HG03159 (cell line): ENCODE results near the gene HSH2D.
"Not testable (repeated sequence)": the region's sequence is repeated elsewhere in the genome, so short reads cannot be mapped to it uniquely, and the experiment has no call there.

Experiments
- ATAC-seq: cut with Tn5 transposase; IDR thresholded peaks from one replicate; pipeline ENCODE4 v1.9.1; 2021; ENCODE audit warnings: mild to moderate bottlenecking, moderate library complexity; ENCODE audit not compliant: unreplicated experiment

The HSH2D gene, protein sequence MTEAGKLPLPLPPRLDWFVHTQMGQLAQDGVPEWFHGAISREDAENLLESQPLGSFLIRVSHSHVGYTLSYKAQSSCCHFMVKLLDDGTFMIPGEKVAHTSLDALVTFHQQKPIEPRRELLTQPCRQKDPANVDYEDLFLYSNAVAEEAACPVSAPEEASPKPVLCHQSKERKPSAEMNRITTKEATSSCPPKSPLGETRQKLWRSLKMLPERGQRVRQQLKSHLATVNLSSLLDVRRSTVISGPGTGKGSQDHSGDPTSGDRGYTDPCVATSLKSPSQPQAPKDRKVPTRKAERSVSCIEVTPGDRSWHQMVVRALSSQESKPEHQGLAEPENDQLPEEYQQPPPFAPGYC

DNA sequence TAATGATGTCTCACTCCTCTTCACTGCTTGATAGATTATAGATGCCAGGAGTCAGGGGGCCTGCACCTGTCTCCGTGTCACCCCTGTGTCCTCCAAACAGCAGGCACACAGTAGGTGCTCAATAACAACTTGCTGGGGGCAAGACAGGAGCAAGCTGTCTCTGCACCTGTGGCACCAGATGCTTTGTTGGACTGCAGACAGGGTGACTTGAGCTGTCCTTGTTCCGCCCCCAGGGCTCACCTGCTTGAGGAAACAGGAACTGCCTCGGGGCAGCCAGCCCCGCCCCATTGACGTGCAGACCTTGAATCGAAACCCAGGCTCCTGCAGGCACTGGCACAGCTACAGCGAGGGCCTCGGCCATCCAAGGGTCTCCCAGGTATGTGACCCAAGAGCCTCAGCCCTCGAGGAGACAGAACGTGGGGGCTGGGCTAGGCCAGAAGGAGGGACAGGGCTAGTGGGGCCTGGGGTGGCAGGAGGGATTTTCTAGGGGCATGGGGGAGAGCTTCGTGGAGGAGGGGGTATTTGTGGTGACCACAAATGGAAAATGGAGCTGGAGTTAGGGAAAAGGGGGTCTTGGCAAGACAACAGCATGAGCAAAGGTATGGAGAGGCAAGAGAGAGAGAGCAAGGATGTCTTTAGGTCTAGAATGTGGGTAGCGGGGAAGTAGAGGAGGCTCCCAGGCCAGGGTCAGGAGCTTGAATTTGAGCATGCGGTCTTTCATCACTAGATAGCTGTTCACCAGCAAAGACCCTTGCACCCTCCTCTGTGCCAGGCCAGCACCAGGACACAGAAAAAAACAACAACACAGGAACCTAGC, at the start of gene HSH2D:
TSS of gene HSH2D (plus strand) at position 287 of the 817 bp plus-strand sequence. CDS start 5,066 bp downstream, outside the sequence.
- ATAC-seq = peak; percentile 65

- no peak for ATAC-seq
These were observed 49.0 kb upstream of the HSH2D start for GRCh38 chr19:16094360-16095070.

DNA sequence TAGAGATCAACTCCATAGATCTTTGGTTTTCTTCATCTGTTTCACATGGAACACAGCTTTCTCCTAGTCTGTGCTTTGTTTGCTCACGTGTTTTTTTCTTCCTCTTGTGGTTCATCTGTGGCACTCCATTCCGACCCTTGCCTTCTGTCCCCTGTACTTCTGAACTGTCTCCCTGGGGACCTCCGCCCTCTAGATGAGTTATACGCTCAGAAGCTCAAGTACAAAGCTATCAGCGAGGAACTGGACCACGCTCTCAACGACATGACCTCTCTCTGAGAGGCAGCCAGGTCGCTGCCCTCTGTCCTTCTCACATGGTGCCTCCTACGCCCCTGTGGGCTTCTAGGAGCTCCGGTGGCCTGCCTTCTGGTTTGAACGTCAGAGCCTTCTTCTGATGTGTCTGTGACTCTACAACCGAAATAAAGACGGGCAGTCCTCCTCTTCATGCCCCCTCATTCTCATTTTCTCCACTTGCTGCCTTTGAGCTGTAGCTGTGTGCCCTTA, 48.4 kb upstream of the HSH2D start:
- ATAC-seq = no peak

GRCh38 chr19:16096280-16096855, 47.1 kb upstream of the HSH2D start:
- no peak for ATAC-seq

DNA sequence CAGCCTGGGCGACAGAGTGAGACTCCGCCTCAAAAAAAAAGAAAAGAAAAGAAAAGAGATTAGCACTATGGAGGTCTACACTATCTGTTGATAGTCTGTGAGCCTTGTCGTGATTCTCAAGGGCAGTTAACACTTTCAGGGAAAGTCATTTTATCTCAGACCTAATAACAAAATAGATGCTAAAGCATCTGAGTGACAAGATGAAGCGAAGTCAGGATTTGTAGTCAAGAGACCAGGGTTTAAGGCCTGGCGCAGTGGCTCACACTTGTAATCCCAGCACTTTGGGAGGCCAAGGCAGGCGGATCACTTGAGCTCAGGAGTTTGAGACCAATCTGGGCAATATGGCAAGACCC, 45.1 kb upstream of the HSH2D start:
- no peak for ATAC-seq

- no peak for ATAC-seq
These were observed 44.7 kb upstream of the HSH2D start for GRCh38 chr19:16098821-16099220.

DNA sequence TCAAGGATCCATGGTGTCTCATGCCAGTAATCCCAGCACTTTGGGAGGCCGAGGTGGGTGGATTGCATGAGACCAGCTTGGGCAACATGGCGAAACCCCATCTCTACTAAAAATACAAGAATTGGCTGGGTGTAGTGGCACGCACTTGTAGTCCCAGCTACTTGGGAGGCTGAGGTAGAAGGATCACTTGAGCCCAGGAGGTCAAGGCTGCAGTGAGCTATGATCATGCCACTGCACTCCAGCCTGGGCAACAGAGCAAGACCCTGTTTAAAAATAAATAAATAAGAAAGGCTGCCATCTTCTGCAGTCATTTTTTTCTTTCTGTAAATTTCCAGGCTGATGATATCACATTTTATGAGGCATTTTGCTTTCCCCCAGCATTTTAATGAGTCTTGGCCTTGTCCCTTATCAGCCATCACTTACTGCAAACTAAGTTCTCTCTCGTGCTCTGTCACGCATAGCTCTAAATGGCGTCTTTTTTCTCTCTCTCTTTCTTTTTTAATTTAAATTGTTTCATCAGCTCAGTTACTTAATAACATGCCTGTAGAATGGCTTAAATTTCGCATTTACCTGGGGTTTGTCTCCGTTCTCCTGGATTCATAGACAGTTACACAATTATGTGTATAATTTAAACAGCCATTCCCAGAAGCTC, 44.0 kb upstream of the HSH2D start:
- ATAC-seq = not testable (repeated sequence)

GRCh38 chr19:16100524-16100923, 43.0 kb upstream of the HSH2D start:
- no peak for ATAC-seq

GRCh38 chr19:16104722-16105121, 38.8 kb upstream of the HSH2D start:
- ATAC-seq = no peak

DNA sequence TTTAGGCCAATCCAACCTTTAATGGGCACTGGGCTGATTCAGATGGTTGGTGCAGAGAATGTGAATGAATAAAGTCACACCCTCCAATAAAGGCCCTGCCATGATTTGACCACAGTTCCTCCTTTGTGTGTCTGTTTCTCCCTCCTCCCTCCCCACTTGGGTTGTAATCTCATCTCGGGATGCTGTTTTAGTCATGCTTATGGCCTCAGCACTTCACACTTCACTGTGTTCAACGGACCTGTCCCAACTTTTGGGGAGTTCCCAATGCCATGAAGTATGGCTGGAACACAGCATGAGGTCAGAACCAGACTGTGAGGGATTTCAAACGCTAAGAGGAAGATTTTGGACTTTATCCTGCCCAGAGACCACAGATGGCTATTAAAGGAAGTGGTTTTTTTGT, 37.4 kb upstream of the HSH2D start:
- no peak for ATAC-seq

- peak; percentile 88 for ATAC-seq
These were observed 32.2 kb upstream of the HSH2D start, which contains the start of gene RAB8A for GRCh38 chr19:16111160-16111908. Gene RAB8A, plus strand, starts transcription at chr19:16111889. Its CDS starts 13 bp downstream, at chr19:16111902.

DNA sequence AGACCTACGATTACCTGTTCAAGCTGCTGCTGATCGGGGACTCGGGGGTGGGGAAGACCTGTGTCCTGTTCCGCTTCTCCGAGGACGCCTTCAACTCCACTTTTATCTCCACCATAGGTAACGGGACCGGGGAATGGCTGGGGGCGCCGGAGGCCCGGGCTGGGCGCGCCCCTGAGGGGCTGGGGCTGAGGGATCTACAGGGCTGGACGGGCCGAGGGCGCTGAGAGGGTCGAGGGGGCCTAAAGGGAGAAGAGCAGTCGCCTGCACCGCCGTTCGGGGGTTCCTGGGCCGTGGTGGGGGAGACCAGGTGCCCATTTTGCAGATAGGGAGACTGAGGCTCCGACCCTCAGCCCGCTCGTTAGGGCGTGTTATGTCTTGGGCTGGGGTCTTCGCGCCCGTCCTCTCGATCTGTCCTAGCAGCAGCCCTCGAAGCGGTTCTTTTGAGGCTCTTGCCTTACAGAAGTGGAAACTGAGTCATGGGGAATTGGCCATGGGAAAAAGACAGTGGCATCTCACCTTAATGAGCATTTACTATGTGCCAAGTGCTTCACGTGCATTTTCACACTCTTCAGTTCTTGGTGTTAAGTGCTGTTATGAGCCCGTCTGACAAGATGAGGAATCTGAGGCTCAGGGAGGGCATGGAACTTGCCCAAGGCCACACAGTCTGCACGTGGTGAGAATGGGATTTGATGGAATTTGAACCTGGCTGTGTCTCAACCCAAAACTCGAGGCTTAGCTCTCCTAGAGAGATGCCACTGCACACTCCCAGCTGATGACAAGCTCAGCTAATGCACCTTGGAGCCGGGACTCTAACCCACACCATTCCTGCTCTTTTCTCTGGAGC, 31.4 kb upstream of the HSH2D start:
- no peak for ATAC-seq

GRCh38 chr19:16112778-16113177, 30.7 kb upstream of the HSH2D start:
- ATAC-seq = no peak

- no peak for ATAC-seq
These were observed 29.8 kb upstream of the HSH2D start for GRCh38 chr19:16113727-16114126.

DNA sequence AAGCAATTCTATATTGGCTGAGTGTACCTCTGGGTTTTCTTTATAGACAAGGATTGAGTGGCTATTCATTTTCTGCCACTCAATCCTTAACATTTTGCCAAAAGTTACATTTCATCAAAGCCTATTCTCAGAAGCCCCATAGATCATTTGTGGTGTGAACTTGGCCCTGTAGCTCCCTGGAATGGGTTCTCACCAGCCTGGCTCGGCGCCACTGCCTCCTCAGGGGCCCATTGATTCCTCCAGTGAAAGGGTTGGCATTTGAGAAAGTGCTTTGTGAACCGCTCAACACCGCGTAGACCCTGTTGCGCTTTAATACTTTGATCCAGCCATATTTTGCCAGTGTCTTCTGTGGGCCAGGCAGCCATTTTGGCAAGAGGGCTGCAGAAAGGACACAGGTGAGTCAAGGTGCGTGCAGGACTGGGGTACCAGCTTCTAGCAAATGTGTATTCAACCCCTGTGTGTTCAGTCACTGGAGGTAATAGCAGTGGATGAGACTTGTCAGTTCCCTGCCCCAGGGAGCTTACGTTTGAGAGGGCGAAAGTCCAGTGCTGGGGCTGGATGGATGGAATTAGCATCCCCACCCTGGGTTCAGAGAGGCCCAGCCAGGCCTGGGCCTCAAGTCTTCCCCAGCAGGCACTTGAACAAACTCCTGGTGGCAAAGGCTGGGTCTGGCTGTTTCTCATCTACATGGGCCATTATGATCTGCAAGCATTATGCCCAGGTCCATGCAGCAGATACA, 28.0 kb upstream of the HSH2D start:
- ATAC-seq = no peak

- no peak for ATAC-seq
These were observed 27.4 kb upstream of the HSH2D start for GRCh38 chr19:16116067-16116466.

DNA sequence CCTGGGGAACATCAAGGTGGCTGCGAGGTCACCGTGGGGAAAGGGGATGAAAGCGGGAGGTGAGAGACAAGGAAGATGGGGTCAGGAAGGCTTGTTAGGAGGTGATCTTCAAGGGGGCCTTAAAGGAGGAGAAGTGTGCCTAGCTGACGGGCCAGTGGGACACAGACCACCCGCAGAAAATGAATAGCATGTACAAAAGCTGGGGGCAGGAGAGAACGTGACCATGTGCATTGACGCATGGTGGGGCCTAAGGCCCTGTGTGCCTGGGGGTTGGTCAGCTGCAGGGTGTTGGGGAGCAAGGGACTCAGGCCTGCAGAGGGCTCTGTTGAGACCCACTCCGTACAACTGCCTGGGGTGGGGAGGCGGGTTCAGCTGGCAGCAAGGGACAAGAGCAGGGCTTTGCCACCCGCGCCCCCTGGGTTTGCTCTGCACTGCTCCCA, 25.9 kb upstream of the HSH2D start:
- ATAC-seq = no peak

GRCh38 chr19:16118489-16119033, 24.9 kb upstream of the HSH2D start:
- ATAC-seq = peak; percentile 71
